ENCODE measurements around the gene HHAT.

- TF ChIP-seq POLR2AphosphoS5 (IDR thresholded peaks at IDR 0.05; ENCODE audit: insufficient read depth in 1 of 2, low read depth in 1 of 2), result no peak
- TF ChIP-seq, protein P1, sequence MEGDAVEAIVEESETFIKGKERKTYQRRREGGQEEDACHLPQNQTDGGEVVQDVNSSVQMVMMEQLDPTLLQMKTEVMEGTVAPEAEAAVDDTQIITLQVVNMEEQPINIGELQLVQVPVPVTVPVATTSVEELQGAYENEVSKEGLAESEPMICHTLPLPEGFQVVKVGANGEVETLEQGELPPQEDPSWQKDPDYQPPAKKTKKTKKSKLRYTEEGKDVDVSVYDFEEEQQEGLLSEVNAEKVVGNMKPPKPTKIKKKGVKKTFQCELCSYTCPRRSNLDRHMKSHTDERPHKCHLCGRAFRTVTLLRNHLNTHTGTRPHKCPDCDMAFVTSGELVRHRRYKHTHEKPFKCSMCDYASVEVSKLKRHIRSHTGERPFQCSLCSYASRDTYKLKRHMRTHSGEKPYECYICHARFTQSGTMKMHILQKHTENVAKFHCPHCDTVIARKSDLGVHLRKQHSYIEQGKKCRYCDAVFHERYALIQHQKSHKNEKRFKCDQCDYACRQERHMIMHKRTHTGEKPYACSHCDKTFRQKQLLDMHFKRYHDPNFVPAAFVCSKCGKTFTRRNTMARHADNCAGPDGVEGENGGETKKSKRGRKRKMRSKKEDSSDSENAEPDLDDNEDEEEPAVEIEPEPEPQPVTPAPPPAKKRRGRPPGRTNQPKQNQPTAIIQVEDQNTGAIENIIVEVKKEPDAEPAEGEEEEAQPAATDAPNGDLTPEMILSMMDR (IDR thresholded peaks at IDR 0.05), result no peak
Measured at GRCh38 chr1:210689826-210690225, 361.1 kb downstream of the HHAT start.

All from vagina (tissue), 2 donors.